NB4 (cell line): ENCODE measurements around the gene EIF3C.
"Not testable (repeated sequence)": the region's sequence is repeated elsewhere in the genome, so short reads cannot be mapped to it uniquely, and the experiment has no call there.

Experiments
- CTCF ChIP-seq: IDR thresholded peaks from one replicate; pipeline ENCODE4 v1.5.1; 2012; ENCODE audit warnings: low read depth, low read length
- POLR2A ChIP-seq: IDR thresholded peaks from 2 replicates; pipeline ENCODE4 v1.6.1; 2011; ENCODE audit warnings: mild to moderate bottlenecking; ENCODE audit not compliant: insufficient read length; ENCODE audit errors: extremely low read depth

- TF ChIP-seq CTCF, POLR2A: not testable (repeated sequence)
These were observed 11.5 kb upstream of the EIF3C start for GRCh38 chr16:28699792-28700191.
